GM23338 (cell line): Measurements from ENCODE around the gene DAB1.

Experiments
- EZH2 ChIP-seq: fragments of 200-600 bp; sonication (generic); IDR thresholded peaks from one replicate; pipeline ENCODE4 v1.8.0; 2017; ENCODE audit warnings: antibody characterized with exemption, mild to moderate bottlenecking, low read depth; ENCODE audit not compliant: unreplicated experiment
- JUNB ChIP-seq: IDR thresholded peaks from one replicate; pipeline ENCODE4 v1.6.1; 2016; ENCODE audit warnings: antibody characterized with exemption; ENCODE audit not compliant: unreplicated experiment
- POLR2AphosphoS5 ChIP-seq: IDR thresholded peaks from 2 replicates; pipeline ENCODE4 v1.6.1; 2016; ENCODE audit warnings: antibody characterized with exemption, low read depth
- STAT1 ChIP-seq: IDR thresholded peaks from one replicate; pipeline ENCODE4 v1.6.1; 2016; ENCODE audit warnings: antibody characterized with exemption; ENCODE audit not compliant: unreplicated experiment
- TF ChIP-seq, protein P1 (sequence below), 2 experiments: fragments of 200-600 bp in 1 of 2; sonication (generic) in 1 of 2; conservative IDR thresholded peaks; 2 replicates each; pipeline versions ENCODE4 v1.5.1 to v1.6.1; 2016 to 2017; ENCODE audit warnings: antibody characterized with exemption in 2 of 2, low read depth in 2 of 2, mild to moderate bottlenecking in 2 of 2, moderate library complexity in 1 of 2

- TF ChIP-seq, protein P1, sequence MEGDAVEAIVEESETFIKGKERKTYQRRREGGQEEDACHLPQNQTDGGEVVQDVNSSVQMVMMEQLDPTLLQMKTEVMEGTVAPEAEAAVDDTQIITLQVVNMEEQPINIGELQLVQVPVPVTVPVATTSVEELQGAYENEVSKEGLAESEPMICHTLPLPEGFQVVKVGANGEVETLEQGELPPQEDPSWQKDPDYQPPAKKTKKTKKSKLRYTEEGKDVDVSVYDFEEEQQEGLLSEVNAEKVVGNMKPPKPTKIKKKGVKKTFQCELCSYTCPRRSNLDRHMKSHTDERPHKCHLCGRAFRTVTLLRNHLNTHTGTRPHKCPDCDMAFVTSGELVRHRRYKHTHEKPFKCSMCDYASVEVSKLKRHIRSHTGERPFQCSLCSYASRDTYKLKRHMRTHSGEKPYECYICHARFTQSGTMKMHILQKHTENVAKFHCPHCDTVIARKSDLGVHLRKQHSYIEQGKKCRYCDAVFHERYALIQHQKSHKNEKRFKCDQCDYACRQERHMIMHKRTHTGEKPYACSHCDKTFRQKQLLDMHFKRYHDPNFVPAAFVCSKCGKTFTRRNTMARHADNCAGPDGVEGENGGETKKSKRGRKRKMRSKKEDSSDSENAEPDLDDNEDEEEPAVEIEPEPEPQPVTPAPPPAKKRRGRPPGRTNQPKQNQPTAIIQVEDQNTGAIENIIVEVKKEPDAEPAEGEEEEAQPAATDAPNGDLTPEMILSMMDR (conservative IDR thresholded peaks at IDR 0.05; ENCODE audit: low read depth in 2 of 2), result no peak
- TF ChIP-seq POLR2AphosphoS5 (no peak), JUNB (no peak), STAT1 (no peak), EZH2 (no peak)
Measured at GRCh38 chr1:57367945-57368344, 55.9 kb downstream of the DAB1 start.
